GM12878 (cell line): ENCODE results near the gene CDKL2. TPM values are rescaled to one million over a fixed set of nuclear protein-coding genes. Genes with fewer than 3 reads are reported as not detected.

ENCODE experiments used
- ATAC-seq: fragments of 200-7000 bp; cut with Tn5 transposase; 3 replicates; pipeline ENCODE4 v1.9.1; 2020; ENCODE audit warnings: mild to moderate bottlenecking, moderate library complexity
- BruUV-seq: library from RNA; stranded (reverse); fragments of 400-500 nt; replicated peaks from 2 replicates; lab custom pipeline; 2021; lab: Mats Ljungman, UMichigan
- CTCF ChIA-PET: fragments of 300-600 bp; sonication (Branson Sonifier 250); formaldehyde crosslinking; extraction: SDS; loops from one replicate; lab custom pipeline; 2021; ENCODE audit warnings: inconsistent platforms; lab: Yijun Ruan, JAX
- POLR2A ChIA-PET: fragments of 350-600 bp; formaldehyde crosslinking; extraction: SDS; loops from one replicate; lab custom pipeline; 2021; ENCODE audit warnings: inconsistent platforms; lab: Charles Lee
- RAD21 ChIA-PET: fragments of 300-600 bp; sonication (Branson Sonifier 250); formaldehyde crosslinking; loops from one replicate; lab custom pipeline; 2023; ENCODE audit warnings: antibody characterized with exemption; ENCODE audit not compliant: unreplicated experiment; lab: Charles Lee
- SMC1A ChIA-PET: fragments of 300-600 bp; sonication (Branson Sonifier 250); formaldehyde crosslinking; loops from one replicate; lab custom pipeline; 2023; ENCODE audit not compliant: unreplicated experiment, uncharacterized antibody; lab: Charles Lee
- DNase-seq: peaks from one replicate; pipeline ENCODE4 v3.0.0-alpha.2; 2011; ENCODE audit warnings: low read depth, low spot score
- FAIRE-seq: peaks from 3 replicates; lab custom pipeline; 2011; peaks lifted over from hg19 to GRCh38; lab: Jason Lieb, UNC
- H2AFZ ChIP-seq: 2 replicates; pipeline ENCODE4 v1.6.0; 2011; ENCODE audit warnings: low read depth, low read length, control low read depth; ENCODE audit not compliant: control insufficient read depth
- H3K27ac ChIP-seq: 2 replicates; pipeline ENCODE4 v1.5.1; 2011; ENCODE audit warnings: control low read depth; ENCODE audit not compliant: control insufficient read depth, insufficient read depth
- H3K27me3 ChIP-seq, 2 experiments: replicated peaks in 1 of 2; 2 replicates each; pipeline versions ENCODE4 v1.6.0 to v1.6.1; 2011; ENCODE audit warnings: low read length in 1 of 2; ENCODE audit not compliant: control insufficient read depth in 2 of 2, insufficient read depth in 2 of 2
- H3K36me3 ChIP-seq, 2 experiments: 2 replicates each; pipeline ENCODE4 v1.5.1; 2011; ENCODE audit warnings: low read length in 1 of 2; ENCODE audit not compliant: control insufficient read depth in 2 of 2, insufficient read depth in 2 of 2
- H3K4me1 ChIP-seq: 2 replicates; pipeline ENCODE4 v1.6.1; 2011; ENCODE audit warnings: mild to moderate bottlenecking, low read length, moderate library complexity, mixed read lengths; ENCODE audit not compliant: control insufficient read depth, insufficient read depth
- H3K4me2 ChIP-seq: 2 replicates; pipeline ENCODE4 v1.6.0; 2011; ENCODE audit warnings: control low read depth; ENCODE audit not compliant: control insufficient read depth, insufficient read depth
- H3K4me3 ChIP-seq: fragments of 200-600 bp; sonication (generic); 2 replicates; pipeline ENCODE4 v1.5.1; 2016
- H3K79me2 ChIP-seq: 2 replicates; pipeline ENCODE4 v1.6.0; 2011; ENCODE audit warnings: low read length; ENCODE audit not compliant: control insufficient read depth, insufficient read depth
- H3K9ac ChIP-seq: 2 replicates; pipeline ENCODE4 v1.8.0; 2011; ENCODE audit warnings: low read length, control low read depth, mixed read lengths; ENCODE audit not compliant: control insufficient read depth, insufficient read depth
- H3K9me3 ChIP-seq: replicated peaks from 3 replicates; pipeline ENCODE4 v1.5.1; 2011; ENCODE audit warnings: mild to moderate bottlenecking, low read length; ENCODE audit not compliant: control insufficient read depth, insufficient read depth
- H4K20me1 ChIP-seq: 2 replicates; pipeline ENCODE4 v1.6.0; 2011; ENCODE audit not compliant: control insufficient read depth, insufficient read depth
- CBX5 ChIP-seq: sonication (generic); IDR thresholded peaks from 2 replicates; pipeline ENCODE4 v1.6.1; 2016; ENCODE audit warnings: low read depth, moderate library complexity, mild to moderate bottlenecking, inconsistent platforms
- GABPA ChIP-seq: IDR thresholded peaks from 2 replicates; pipeline ENCODE4 v1.6.1; 2014; ENCODE audit warnings: antibody characterized with exemption, low read depth, mild to moderate bottlenecking, inconsistent platforms
- HDAC2 ChIP-seq: fragments of 200-600 bp; sonication (generic); IDR thresholded peaks from 2 replicates; pipeline ENCODE4 v1.6.1; 2017
- IRF4 ChIP-seq: IDR thresholded peaks from 2 replicates; pipeline ENCODE4 v1.6.1; 2011; ENCODE audit warnings: low read depth, low read length
- JUND ChIP-seq: IDR thresholded peaks from 2 replicates; pipeline ENCODE4 v1.6.1; 2012; ENCODE audit warnings: low read depth, mild to moderate bottlenecking, low read length, improper control_type of control experiment, moderate library complexity
- KAT2A ChIP-seq: conservative IDR thresholded peaks from 2 replicates; pipeline ENCODE4 v1.6.1; 2011; ENCODE audit warnings: low read depth, low read length; ENCODE audit not compliant: control insufficient read depth
- MTA3 ChIP-seq: IDR thresholded peaks from 2 replicates; pipeline ENCODE4 v1.6.1; 2012; ENCODE audit warnings: low read length, inconsistent platforms, borderline replicate concordance
- MYB ChIP-seq: fragments of 150-350 bp; IDR thresholded peaks from 2 replicates; pipeline ENCODE4 v1.6.1; 2014; ENCODE audit warnings: mild to moderate bottlenecking, low read depth, low read length, borderline replicate concordance
- MYC ChIP-seq: IDR thresholded peaks from 2 replicates; pipeline ENCODE4 v1.6.1; 2011; ENCODE audit warnings: mild to moderate bottlenecking, low read length, moderate library complexity, inconsistent platforms; ENCODE audit not compliant: insufficient read depth, insufficient replicate concordance, insufficient read length, severe bottlenecking
- SMAD5 ChIP-seq: IDR thresholded peaks from 2 replicates; pipeline ENCODE4 v1.6.1; 2016; ENCODE audit warnings: antibody characterized with exemption, low read depth
- SP1 ChIP-seq: IDR thresholded peaks from one replicate; pipeline ENCODE4 v1.6.1; 2011; ENCODE audit warnings: low read depth, low read length
- SPI1 ChIP-seq: IDR thresholded peaks from 2 replicates; pipeline ENCODE4 v1.6.1; 2011; ENCODE audit warnings: low read depth, mild to moderate bottlenecking, low read length, moderate library complexity, borderline replicate concordance; ENCODE audit not compliant: insufficient read depth
- SUPT20H ChIP-seq: IDR thresholded peaks from 2 replicates; pipeline ENCODE4 v1.6.1; 2011; ENCODE audit warnings: low read depth, mild to moderate bottlenecking, low read length, moderate library complexity, borderline replicate concordance; ENCODE audit not compliant: control insufficient read depth
- USF2 ChIP-seq: IDR thresholded peaks from 2 replicates; pipeline ENCODE4 v1.6.1; 2011; ENCODE audit warnings: low read depth, low read length, improper control_type of control experiment, borderline replicate concordance
- ZBTB4 ChIP-seq: fragments of 450-650 bp; formaldehyde crosslinking; IDR thresholded peaks from 2 replicates; pipeline ENCODE4 v1.4.0; 2022; ENCODE audit warnings: mild to moderate bottlenecking, moderate library complexity
- ZNF274 ChIP-seq: IDR thresholded peaks from one replicate; pipeline ENCODE4 v1.8.0; 2011; ENCODE audit not compliant: insufficient read length, insufficient read depth
- ZNF687 ChIP-seq: fragments of 450-650 bp; IDR thresholded peaks from 2 replicates; pipeline ENCODE4 v1.6.1; 2017; ENCODE audit warnings: mild to moderate bottlenecking, moderate library complexity
- WGBS: methylation state at CpG from one replicate; pipeline ENCODE4 v1.1.6; 2016; ENCODE audit warnings: low lambda C conversion rate; ENCODE audit not compliant: insufficient replicate concordance, insufficient coverage; ENCODE audit errors: missing lambda C conversion rate; 5-methylcytosine and 5-hydroxymethylcytosine counted together
- in situ Hi-C: fragments of 300-500 bp; cut with MboI; formaldehyde crosslinking; loops from 9 replicates; pipeline ENCODE4 v1.14.3; 2018; ENCODE audit warnings: mixed read lengths
- intact Hi-C: fragments of 100-400 bp; cut with micrococcal nuclease; formaldehyde crosslinking; loops from one replicate; pipeline ENCODE4 v1.14.2; 2022; ENCODE audit not compliant: unreplicated experiment
- polyA plus RNA-seq, 11 experiments: library from polyadenylated mRNA; depleted of rRNA in 4 of 11; unstranded in 6 of 11; stranded (reverse) in 5 of 11; fragments of >200 nt; fragmentation: Nextera tagmentation in 4 of 11; fragmentation: Illumina TruSeq in 1 of 11; extraction: Ambion mirVana in 4 of 11; extraction: Trizol in 1 of 11; gene quantifications; 1 replicate in 1 of 11; 2 replicates in 10 of 11; pipeline versions ENCODE4 v1.2.1 to v1.2.3, GENCODE V29; 2011 to 2016; ENCODE audit warnings: inconsistent platforms in 2 of 11, missing spikeins in 2 of 11, low read depth in 1 of 11
- total RNA-seq, 4 experiments: library from RNA; depleted of rRNA in 3 of 4; stranded (reverse); fragments of >200 nt in 3 of 4; fragmentation: Illumina TruSeq in 1 of 4; extraction: Trizol in 1 of 4; gene quantifications; 2 replicates each; pipeline versions ENCODE4 v1.2.1 to v1.2.3, GENCODE V29; 2013 to 2021

Gene CDKL2
- total and polyA plus RNA-seq, 10 of the 15 experiments (the other 5 are each of a cell fraction or from before 2014, with no cell fraction given): 0.05 to 0.24 (median 0.06) TPM; not detected in 7

GRCh38 chr4:75655562-75655961 lies 25.2 kb upstream of the CDKL2 start:
- Histone ChIP-seq H3K79me2 (peaks cover 19% of the 10 kb centered on the region), H3K4me1 (peaks cover 7% of the 10 kb centered on the region; the same call in 1 of the 2 replicates), H3K27me3 (no peaks in the 10 kb centered on the region), H3K36me3 (peaks cover 2 to 38% of the 10 kb centered on the region in 2 experiments), H4K20me1 (no peaks in the 10 kb centered on the region), H3K9me3 (no peaks in the 10 kb centered on the region), H3K4me3 (no peak overlapping the region), H3K4me2 (no peak overlapping the region), H3K27ac (no peak overlapping the region), H2AFZ (no peak overlapping the region), H3K9ac (no peak overlapping the region)
- intact Hi-C loops (no loop called here), in situ Hi-C loops (no loop called here)
- no peak for ATAC-seq
- BruUV-seq: no TSS peak
- no peak for DNase-seq
- RAD21 ChIA-PET: interaction anchor here (0.7 kb wide), 1 partner anchor 172 kb away, joined by 3 read pairs; no protein-coding TSS in a partner anchor
- WGBS: 71% methylated on average over 2 of the region's 2 CpGs
- no peak for FAIRE-seq
- CTCF ChIA-PET: interaction anchor here (0.8 to 3.9 kb wide), 5 partner anchors 9 to 69 kb away, joined by 3 to 28 read pairs (median 6); partner anchors contain the start of gene USO1
- POLR2A ChIA-PET: interaction anchor here (0.5 to 0.7 kb wide), 2 partner anchors 10 to 71 kb away, joined by 3 read pairs; no protein-coding TSS in a partner anchor
- SMC1A ChIA-PET: interaction anchor here (0.7 to 3.1 kb wide), 4 partner anchors 9 to 1520 kb away, joined by 3 to 12 read pairs (median 4); no protein-coding TSS in a partner anchor
- TF ChIP-seq CBX5: no peak
- no peak for TF ChIP-seq IRF4
- TF ChIP-seq SMAD5: no peak
- no peak for TF ChIP-seq KAT2A
- TF ChIP-seq SP1: no peak
- TF ChIP-seq ZBTB4 (CRISPR knock-in tag): no peak
- no peak for TF ChIP-seq HDAC2
- TF ChIP-seq USF2: no peak
- no peak for TF ChIP-seq JUND
- TF ChIP-seq ZNF274: no peak
- TF ChIP-seq GABPA: no peak
- TF ChIP-seq MTA3: no peak
- no peak for TF ChIP-seq MYC
- TF ChIP-seq ZNF687: no peak
- no peak for TF ChIP-seq SUPT20H
- no peak for TF ChIP-seq MYB
- no peak for TF ChIP-seq SPI1
